HG02973 (cell line): ENCODE measurements around the gene CYFIP2.

Source experiments
- ATAC-seq: cut with Tn5 transposase; IDR thresholded peaks from one replicate; pipeline ENCODE4 v1.9.1; 2021; ENCODE audit warnings: moderate library complexity; ENCODE audit not compliant: unreplicated experiment

The CYFIP2 gene

GRCh38 chr5:157352756-157353340, 86.9 kb downstream of the CYFIP2 start:
- no peak for ATAC-seq

DNA sequence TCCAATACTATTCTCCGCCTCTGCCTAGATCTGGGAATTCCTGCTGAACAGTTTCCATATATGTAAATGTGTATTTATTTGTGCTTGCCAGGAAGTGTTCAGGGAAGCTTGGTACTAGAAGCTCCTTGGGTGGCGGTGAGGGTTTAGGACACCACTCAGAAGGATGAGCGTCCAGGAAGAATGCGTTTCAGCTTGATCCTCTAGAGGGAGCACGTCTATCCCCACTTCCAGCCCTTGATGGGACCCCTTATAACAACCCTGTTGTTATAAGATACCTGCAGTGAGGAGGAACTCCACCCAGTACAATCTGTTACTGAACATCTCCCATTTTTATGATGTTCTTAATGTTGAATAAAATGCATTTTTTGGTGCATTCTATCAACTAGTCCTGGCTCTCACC, 88.9 kb downstream of the CYFIP2 start:
- no peak for ATAC-seq

DNA sequence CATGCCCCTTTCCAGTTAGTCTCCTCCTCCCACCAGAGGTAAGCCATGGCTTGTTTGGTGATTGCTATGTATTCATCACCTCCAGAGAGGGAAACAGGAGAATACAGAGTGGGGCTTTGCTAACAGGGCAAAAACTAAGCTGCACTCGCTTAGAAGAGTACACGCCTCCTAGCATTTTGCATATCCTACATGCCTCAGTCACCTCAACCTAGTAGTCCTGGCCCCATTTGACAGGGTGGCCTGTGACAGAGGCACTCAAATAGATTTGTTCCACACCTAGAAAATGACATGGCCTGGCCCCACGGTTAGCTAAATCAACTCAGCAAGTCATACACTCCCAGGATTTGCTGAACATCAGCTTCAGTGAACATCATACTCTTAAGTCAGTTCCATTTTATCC, 90.7 kb downstream of the CYFIP2 start:
- no peak for ATAC-seq

GRCh38 chr5:157357823-157358222, 91.9 kb downstream of the CYFIP2 start:
- ATAC-seq = no peak

GRCh38 chr5:157358871-157359270, 92.9 kb downstream of the CYFIP2 start:
- ATAC-seq = no peak

DNA sequence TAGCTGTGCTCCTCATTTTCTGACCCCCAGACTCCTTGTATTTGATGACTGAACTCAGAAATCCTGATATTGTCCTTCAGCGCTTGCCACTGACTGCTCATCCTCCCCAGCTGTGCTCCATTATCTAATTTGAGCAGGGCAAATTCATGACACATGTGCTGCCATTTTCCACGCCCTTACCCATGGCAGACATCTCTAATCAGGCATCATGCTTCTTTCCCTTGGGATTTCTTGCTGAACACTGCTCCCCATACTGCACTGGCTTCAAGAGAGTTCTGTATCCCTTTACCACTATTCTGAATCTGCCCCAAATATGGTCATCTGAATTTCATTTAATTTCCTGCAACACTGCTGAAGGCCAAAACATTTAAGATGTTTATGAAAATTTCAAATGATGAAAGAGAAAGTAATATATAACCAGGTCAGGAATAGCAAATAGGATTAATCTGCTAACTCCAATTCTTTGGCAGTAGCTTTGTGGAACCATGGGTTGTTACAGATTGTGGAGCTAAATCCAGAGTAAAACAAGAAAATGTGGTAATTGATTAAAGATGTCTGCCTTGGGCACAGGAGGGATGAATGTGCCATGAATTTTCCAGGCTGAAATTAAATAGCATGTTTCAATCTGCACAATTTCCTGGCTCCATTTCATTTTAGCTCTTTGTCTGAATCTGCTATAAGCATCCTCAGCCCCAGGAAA, 93.6 kb downstream of the CYFIP2 start:
- ATAC-seq = no peak

DNA sequence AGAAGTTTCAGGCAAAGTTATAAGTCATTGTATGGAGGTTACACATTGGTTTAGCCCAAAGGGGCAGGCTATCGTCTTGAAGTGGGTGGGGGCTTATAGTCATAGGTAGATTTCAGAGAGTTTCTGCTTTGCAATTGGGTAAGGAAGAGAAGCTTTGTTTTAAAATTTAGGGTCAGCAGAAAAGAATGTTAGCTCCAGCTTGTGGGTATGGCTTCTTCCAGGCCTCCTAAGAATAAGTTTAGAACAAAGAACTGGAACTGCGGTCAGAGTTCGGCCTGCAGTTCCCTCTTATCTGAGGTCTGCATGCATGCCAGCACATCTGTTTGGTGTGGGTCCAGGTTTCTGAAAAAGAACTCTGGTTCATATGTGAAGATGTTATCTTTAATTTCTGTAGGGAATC, 96.1 kb downstream of the CYFIP2 start:
- ATAC-seq = no peak

DNA sequence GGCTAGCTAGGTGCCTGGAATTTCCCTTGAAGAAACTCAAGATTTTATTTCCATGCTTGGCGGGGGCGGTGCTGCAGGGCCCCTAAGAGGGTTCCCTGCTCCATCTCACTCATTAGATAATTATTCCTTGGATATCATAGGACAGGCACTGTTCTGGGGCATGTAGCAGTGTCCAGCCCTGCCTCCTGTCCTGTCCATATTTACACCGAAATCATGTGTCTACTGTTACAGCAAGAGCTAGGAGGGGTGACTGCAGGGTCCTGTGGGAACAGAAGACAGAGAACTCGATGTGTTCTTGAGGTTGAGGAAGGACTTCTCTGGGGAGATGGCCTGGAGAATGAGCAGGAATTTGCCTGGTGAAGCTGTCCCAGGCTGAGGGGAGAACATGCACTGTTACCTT, 96.6 kb downstream of the CYFIP2 start:
- ATAC-seq = no peak

- ATAC-seq = no peak
Observed at GRCh38 chr5:157362982-157363381, 97.1 kb downstream of the CYFIP2 start.

DNA sequence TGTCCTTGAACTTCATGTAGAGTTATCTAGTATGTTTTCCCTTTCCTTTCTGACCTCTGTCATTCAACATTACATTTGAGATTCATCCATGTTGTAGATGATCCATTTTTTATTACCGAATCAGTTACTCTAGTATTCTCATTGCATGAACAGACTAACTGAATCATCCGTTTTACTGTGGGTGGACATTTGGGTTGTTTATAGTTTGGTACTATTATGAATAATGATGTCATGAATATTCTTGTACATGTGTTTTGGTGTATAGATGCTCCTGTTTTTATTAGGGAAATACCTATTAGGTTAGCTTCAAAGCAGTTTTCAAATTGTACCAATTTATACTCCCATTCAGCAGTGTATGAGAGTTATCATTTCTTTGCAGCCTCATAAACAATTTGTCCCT, 99.8 kb downstream of the CYFIP2 start:
- ATAC-seq = no peak

GRCh38 chr5:157366741-157367674, 101.1 kb downstream of the CYFIP2 start:
- no peak for ATAC-seq

DNA sequence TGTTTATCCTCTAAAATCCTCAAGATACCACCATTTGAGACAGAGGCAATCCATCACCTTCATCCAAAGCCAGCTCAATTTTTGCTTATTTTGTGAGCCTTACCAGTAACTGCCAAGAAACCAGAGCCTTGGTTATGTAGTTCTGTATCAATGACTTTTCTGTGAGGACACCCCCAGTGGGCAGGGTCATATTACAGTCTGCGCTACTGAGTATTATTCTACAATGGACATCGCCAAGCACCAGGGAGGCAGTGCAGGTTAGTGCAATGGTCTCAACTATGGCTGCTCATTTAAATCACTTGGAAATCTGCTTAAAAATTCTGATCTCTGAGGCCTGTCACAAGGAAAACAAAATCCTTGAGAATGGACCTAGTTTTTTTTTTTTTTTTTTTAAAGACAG, 103.6 kb downstream of the CYFIP2 start:
- ATAC-seq = no peak

DNA sequence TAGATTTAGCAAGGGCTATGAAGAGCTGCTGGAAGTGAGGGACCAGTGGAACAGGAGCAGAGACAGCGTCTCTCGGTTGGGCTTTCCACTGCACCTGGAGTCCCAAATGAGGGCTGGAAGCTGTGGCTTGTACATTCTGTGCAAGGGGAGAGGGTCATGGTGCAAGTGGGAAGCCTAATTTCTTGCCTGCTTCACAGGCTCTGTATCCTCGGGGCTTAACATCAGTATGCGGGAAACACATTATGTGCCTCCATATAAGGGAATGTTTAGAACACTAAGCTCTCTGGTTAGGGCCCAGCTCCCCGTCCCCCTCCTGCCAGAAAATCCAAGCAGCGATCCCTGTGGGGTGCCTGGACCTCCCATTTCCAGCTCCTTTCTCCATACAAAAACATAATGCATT, 105.0 kb downstream of the CYFIP2 start:
- ATAC-seq = no peak

DNA sequence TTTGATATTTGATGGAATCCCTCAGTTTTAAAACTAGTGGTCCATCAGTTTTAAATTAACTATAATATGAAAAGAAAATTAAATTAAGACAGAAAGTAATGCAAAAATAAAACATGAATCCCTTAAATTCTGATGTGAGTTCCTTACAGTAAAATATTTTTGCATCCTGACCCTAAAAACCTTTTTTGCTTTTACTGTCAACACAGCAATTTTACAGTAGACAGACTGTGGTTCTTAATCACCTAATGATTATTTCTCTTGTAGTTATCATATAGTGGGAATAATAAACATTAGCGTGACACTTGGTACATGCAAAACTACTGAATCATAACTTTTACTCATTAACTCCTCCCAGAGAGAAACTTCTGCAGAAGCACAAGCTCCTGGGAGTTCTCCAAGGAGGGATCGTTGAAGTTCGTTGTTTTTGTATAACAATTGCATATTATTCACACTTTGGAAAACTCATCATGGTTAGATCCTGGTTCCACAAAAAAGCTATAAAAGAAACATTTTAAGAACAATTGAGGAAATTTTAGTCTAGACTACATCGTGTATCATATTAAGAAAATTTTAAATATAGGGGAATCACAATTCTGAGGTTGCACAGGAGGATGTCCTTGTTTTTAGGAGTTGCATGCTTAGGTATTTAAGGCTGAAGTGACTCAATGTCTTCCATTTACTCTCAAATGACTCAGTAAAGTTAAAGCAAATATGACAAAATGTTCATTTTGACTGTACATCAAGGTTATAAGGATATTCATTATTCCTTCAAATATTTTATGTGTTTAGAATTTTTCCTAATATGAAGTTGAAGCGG, 105.9 kb downstream of the CYFIP2 start:
- no peak for ATAC-seq

DNA sequence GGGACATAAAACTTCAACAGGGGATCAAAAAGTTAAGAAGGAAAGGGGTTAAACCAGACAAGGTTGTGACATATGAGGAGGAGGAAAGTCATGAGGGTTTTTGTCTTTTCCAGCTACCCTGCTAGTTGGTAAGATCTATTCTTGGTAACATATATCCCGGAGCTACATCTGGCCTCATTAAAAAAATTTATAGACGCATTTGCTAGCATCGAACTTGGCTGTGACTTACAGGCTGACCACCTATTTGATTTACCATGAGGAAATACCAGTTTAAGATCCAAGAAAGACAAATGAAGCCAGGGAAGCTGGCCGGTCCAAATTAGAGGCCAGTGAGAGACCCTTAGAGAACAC, 106.5 kb downstream of the CYFIP2 start:
- no peak for ATAC-seq

DNA sequence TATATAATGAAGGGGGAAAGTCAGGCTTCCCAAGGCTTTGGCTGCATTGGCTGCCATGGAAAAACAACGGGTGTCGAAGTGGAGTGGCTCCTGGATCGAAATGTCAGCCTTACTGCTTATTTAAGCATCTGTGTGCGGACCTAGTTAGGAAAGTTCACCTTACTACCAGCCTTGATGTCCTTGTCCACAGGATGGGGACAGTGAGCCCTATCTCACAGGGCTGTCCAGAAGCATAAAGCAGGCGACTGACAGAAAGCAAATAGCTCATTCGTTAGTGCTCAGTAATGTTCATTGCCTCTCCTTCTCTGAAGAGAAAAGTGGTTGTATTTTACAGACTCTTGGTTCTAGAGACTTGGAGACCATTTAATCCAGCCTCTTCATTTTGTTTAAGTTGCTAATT, 112.6 kb downstream of the CYFIP2 start:
- ATAC-seq = no peak

DNA sequence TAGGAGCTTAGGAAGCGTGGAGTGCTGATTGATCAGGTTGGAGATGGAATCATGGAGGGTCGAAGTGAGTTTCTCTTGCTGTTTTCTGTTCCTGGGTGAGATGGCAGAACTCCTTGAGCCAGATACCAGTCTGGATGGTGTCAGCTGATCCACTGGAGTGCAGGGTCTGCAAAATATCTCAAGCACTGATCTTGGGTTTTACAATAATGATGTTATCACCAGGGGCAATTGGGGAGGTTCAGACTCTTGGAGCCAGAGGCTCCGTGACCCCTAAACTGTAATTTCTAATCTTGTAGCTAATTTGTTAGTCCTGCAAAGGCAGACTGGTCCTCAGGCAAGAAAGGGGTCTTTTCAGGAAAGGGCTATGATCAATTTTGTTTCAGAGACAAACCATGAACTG, 114.1 kb downstream of the CYFIP2 start:
- no peak for ATAC-seq

DNA sequence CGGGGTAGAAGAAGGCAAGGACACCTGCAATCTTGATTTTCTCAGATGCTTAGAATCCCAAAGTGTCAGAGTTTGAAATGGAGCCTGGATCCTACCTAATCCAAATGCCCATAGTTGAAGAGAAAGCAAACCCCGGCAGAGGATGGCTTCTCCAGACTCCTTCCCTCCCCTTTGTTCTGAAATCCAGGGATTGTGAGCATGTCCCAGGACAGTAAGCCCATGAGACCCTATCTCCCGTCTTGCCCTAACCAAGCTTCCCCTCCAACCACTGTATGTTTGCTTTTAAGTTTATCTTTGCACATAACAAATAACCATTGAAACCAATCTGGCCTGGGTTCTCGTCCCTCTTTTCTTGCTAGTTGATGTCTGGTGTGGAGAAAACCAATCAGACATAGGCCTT, 115.8 kb downstream of the CYFIP2 start:
- no peak for ATAC-seq

- no peak for ATAC-seq
Observed at GRCh38 chr5:157382996-157383800, 117.3 kb downstream of the CYFIP2 start.

- ATAC-seq = no peak
Observed at GRCh38 chr5:157384971-157385709, 119.2 kb downstream of the CYFIP2 start.
